GM15510 (cell line): Measurements from ENCODE around the gene CYSLTR2.

Experiments used
- POLR2A ChIP-seq: IDR thresholded peaks from 3 replicates; pipeline ENCODE4 v1.6.1; 2011; ENCODE audit warnings: borderline replicate concordance; ENCODE audit not compliant: insufficient read length; ENCODE audit errors: extremely low read depth

CYSLTR2 gene

GRCh38 chr13:48636550-48636949 is 17.2 kb upstream of the CYSLTR2 start:
- no peak for TF ChIP-seq POLR2A

- TF ChIP-seq POLR2A = no peak
Observed at GRCh38 chr13:48637601-48638000, 16.1 kb upstream of the CYSLTR2 start.

- TF ChIP-seq POLR2A = no peak
Observed at GRCh38 chr13:48640767-48641166, 13.0 kb upstream of the CYSLTR2 start.

- TF ChIP-seq POLR2A = no peak
Observed at GRCh38 chr13:48641404-48641803, 12.3 kb upstream of the CYSLTR2 start.

GRCh38 chr13:48642061-48642460 is 11.7 kb upstream of the CYSLTR2 start:
- no peak for TF ChIP-seq POLR2A

GRCh38 chr13:48643159-48643558 is 10.6 kb upstream of the CYSLTR2 start:
- TF ChIP-seq POLR2A = no peak

- no peak for TF ChIP-seq POLR2A
Observed at GRCh38 chr13:48644141-48644540, 9.6 kb upstream of the CYSLTR2 start.

- no peak for TF ChIP-seq POLR2A
Observed at GRCh38 chr13:48644951-48645350, 8.8 kb upstream of the CYSLTR2 start.

GRCh38 chr13:48645845-48646244 is 7.9 kb upstream of the CYSLTR2 start:
- no peak for TF ChIP-seq POLR2A

GRCh38 chr13:48646791-48647190 is 6.9 kb upstream of the CYSLTR2 start:
- no peak for TF ChIP-seq POLR2A

GRCh38 chr13:48647625-48648024 is 6.1 kb upstream of the CYSLTR2 start:
- no peak for TF ChIP-seq POLR2A

- TF ChIP-seq POLR2A = no peak
Observed at GRCh38 chr13:48648446-48648845, 5.3 kb upstream of the CYSLTR2 start.

GRCh38 chr13:48652851-48653471 is 768 bp upstream of the CYSLTR2 start:
- TF ChIP-seq POLR2A = no peak

GRCh38 chr13:48654511-48654910 is 782 bp downstream of the CYSLTR2 start:
- TF ChIP-seq POLR2A = no peak

- TF ChIP-seq POLR2A = no peak
Observed at GRCh38 chr13:48655291-48655690, 1.6 kb downstream of the CYSLTR2 start.

GRCh38 chr13:48656608-48657007 is 2.9 kb downstream of the CYSLTR2 start:
- TF ChIP-seq POLR2A = no peak
